A673 (cell line): ENCODE measurements around the gene CELF4.

ENCODE experiments used
- EZH2 ChIP-seq: fragments of 200-600 bp; sonication (generic); IDR thresholded peaks from 2 replicates; pipeline ENCODE4 v1.6.1; 2017; ENCODE audit warnings: borderline replicate concordance, low read depth, mild to moderate bottlenecking, mixed read lengths, antibody characterized with exemption, low read length; ENCODE audit not compliant: poor library complexity, severe bottlenecking
- TF ChIP-seq, protein P1 (sequence below): fragments of 300-800, 200-600 bp; sonication (generic); conservative IDR thresholded peaks from 2 replicates; pipeline ENCODE4 v1.5.1; 2017; ENCODE audit warnings: low read depth, mild to moderate bottlenecking, antibody characterized with exemption, low read length, moderate library complexity, mixed read lengths

DNA sequence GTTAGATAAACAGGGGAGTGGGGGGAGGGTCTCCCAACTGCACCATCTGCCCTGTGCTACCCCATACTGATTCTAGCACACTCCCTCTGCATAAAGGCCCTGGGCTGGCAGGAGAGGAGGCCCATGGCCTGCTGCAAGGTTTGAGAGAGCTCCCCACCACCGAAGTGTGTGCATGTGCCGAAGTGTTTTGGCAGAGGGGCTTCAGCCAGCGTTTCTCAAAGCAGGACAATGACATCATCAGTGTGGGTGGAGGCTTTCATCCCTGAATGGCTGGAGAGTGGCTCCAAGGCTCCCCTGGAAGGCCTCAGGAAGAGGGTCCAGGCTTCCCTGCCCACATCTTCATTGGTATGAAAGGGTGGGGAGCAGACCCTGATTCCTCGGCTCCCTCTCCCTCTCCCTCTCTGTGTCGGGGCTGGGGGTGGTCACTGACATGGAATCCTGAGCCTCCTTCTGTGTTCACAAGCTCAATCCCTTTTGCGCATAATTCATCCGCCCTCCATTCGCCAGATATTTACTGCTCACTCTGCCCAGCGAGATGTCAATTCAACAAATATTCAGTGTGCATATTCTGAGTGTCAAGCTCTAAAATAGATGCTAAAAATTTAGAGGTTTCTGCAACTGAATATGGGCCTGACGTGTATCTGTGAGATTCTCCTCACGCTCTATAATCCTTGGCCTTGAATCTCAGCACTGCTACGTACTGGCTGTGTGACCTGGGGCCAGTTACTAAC is 122.1 kb downstream of the CELF4 start:
- TF ChIP-seq, protein P1, sequence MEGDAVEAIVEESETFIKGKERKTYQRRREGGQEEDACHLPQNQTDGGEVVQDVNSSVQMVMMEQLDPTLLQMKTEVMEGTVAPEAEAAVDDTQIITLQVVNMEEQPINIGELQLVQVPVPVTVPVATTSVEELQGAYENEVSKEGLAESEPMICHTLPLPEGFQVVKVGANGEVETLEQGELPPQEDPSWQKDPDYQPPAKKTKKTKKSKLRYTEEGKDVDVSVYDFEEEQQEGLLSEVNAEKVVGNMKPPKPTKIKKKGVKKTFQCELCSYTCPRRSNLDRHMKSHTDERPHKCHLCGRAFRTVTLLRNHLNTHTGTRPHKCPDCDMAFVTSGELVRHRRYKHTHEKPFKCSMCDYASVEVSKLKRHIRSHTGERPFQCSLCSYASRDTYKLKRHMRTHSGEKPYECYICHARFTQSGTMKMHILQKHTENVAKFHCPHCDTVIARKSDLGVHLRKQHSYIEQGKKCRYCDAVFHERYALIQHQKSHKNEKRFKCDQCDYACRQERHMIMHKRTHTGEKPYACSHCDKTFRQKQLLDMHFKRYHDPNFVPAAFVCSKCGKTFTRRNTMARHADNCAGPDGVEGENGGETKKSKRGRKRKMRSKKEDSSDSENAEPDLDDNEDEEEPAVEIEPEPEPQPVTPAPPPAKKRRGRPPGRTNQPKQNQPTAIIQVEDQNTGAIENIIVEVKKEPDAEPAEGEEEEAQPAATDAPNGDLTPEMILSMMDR, result no peak
- TF ChIP-seq EZH2, result no peak
